Measurements from ENCODE around the gene SLC28A2.

- TF ChIP-seq EZH2 (optimal IDR thresholded peaks at IDR 0.05; ENCODE audit: low read depth, low read length) (no peak), CTCF (IDR thresholded peaks at IDR 0.05; ENCODE audit: low read length) (no peak), EZH2phosphoT487 (IDR thresholded peaks at IDR 0.05; ENCODE audit: low read length) (no peak)
Measured at GRCh38 chr15:45242289-45242688, 9.7 kb upstream of the SLC28A2 start.

Data from MM.1S (cell line).